Neural cell (in vitro differentiated cells): ENCODE results near the gene SIAE. TPM values are rescaled to one million over a fixed set of nuclear protein-coding genes. Genes with fewer than 3 reads are reported as not detected.

ENCODE experiments used
- H2AFZ ChIP-seq: fragments of 200-600, 300-800 bp; sonication (generic), shearing (Covaris generic); 2 replicates; pipeline ENCODE4 v1.6.0; 2014; ENCODE audit warnings: low read depth, mild to moderate bottlenecking, antibody characterized with exemption, low read length, moderate library complexity
- H3F3A ChIP-seq: fragments of 200-600 bp; shearing (Covaris generic); 2 replicates; pipeline ENCODE4 v1.6.1; 2016; ENCODE audit warnings: mild to moderate bottlenecking, moderate library complexity, mixed read lengths, antibody characterized with exemption, low read length; ENCODE audit not compliant: insufficient read depth, poor library complexity, severe bottlenecking
- H3K27ac ChIP-seq: fragments of 200-600, 300-800 bp; sonication (generic), shearing (Covaris generic); 2 replicates; pipeline ENCODE4 v1.5.1; 2014; ENCODE audit warnings: mild to moderate bottlenecking, low read length, moderate library complexity
- H3K27me3 ChIP-seq: fragments of 300-800, 200-600 bp; sonication (generic), shearing (Covaris generic); 2 replicates; pipeline ENCODE4 v1.6.0; 2014; ENCODE audit warnings: mild to moderate bottlenecking, low read depth, low read length, moderate library complexity; ENCODE audit not compliant: insufficient read depth
- H3K36me3 ChIP-seq: fragments of 300-800, 200-600 bp; sonication (generic), shearing (Covaris generic); 2 replicates; pipeline ENCODE4 v1.5.1; 2014; ENCODE audit warnings: mild to moderate bottlenecking, antibody characterized with exemption, low read length, moderate library complexity; ENCODE audit not compliant: insufficient read depth
- H3K4me2 ChIP-seq: fragments of 300-800, 200-600 bp; sonication (generic), shearing (Covaris generic); 2 replicates; pipeline ENCODE4 v1.6.0; 2014; ENCODE audit warnings: mild to moderate bottlenecking, low read length
- H3K4me3 ChIP-seq: fragments of 300-800, 200-600 bp; sonication (generic), shearing (Covaris generic); 2 replicates; pipeline ENCODE4 v1.5.1; 2014; ENCODE audit warnings: mild to moderate bottlenecking, low read length, moderate library complexity
- H3K79me2 ChIP-seq: fragments of 200-600 bp; shearing (Covaris generic); replicated peaks from 2 replicates; pipeline ENCODE4 v1.6.0; 2014; ENCODE audit warnings: mild to moderate bottlenecking, low read length, moderate library complexity; ENCODE audit not compliant: insufficient read depth
- H3K9ac ChIP-seq: fragments of 300-800, 200-600 bp; sonication (generic), shearing (Covaris generic); 2 replicates; pipeline ENCODE4 v1.6.1; 2016; ENCODE audit warnings: mild to moderate bottlenecking, low read length, mixed read lengths
- H3K9me2 ChIP-seq: fragments of 200-600 bp; shearing (Covaris generic); 2 replicates; pipeline ENCODE4 v1.6.1; 2016; ENCODE audit warnings: mild to moderate bottlenecking, low read length, mixed read lengths; ENCODE audit not compliant: insufficient read depth
- H3K9me3 ChIP-seq: fragments of 200-600, 300-800 bp; sonication (generic), shearing (Covaris generic); 2 replicates; pipeline ENCODE4 v1.6.1; 2016; ENCODE audit warnings: mild to moderate bottlenecking, mixed run types, low read length, moderate library complexity, mixed read lengths
- H4K20me1 ChIP-seq: fragments of 200-600 bp; shearing (Covaris generic); 2 replicates; pipeline ENCODE4 v1.6.1; 2016; ENCODE audit warnings: mild to moderate bottlenecking, mixed run types; ENCODE audit not compliant: insufficient read depth
- EP300 ChIP-seq: fragments of 450-650 bp; conservative IDR thresholded peaks from 2 replicates; pipeline ENCODE4 v1.6.1; 2014; ENCODE audit warnings: antibody characterized with exemption, mild to moderate bottlenecking, moderate library complexity; ENCODE audit not compliant: poor library complexity, severe bottlenecking
- EZH2 ChIP-seq: fragments of 200-600, 300-800 bp; shearing (Covaris generic), sonication (generic); IDR thresholded peaks from 2 replicates; pipeline ENCODE4 v1.6.1; 2014; ENCODE audit warnings: antibody characterized with exemption, low read length, borderline replicate concordance, mild to moderate bottlenecking; ENCODE audit not compliant: insufficient read depth, poor library complexity, severe bottlenecking
- MXI1 ChIP-seq: fragments of 450-650 bp; conservative IDR thresholded peaks from 2 replicates; pipeline ENCODE4 v1.6.1; 2014; ENCODE audit warnings: antibody characterized with exemption, mild to moderate bottlenecking; ENCODE audit not compliant: poor library complexity, severe bottlenecking
- POLR2AphosphoS5 ChIP-seq: IDR thresholded peaks from 2 replicates; pipeline ENCODE4 v1.6.1; 2012
- RAD21 ChIP-seq: fragments of 450-650 bp; conservative IDR thresholded peaks from 2 replicates; pipeline ENCODE4 v1.6.1; 2014; ENCODE audit warnings: antibody characterized with exemption, mild to moderate bottlenecking, moderate library complexity
- SMC3 ChIP-seq: fragments of 450-650 bp; conservative IDR thresholded peaks from 2 replicates; pipeline ENCODE4 v1.6.1; 2014; ENCODE audit warnings: antibody characterized with exemption, mild to moderate bottlenecking, moderate library complexity; ENCODE audit not compliant: poor library complexity
- TAF1 ChIP-seq: IDR thresholded peaks from 2 replicates; pipeline ENCODE4 v1.6.1; 2012; ENCODE audit warnings: low read depth
- polyA plus RNA-seq: library from polyadenylated mRNA; depleted of rRNA; stranded (reverse); fragments of >200 nt; gene quantifications from 2 replicates; pipeline ENCODE4 v1.2.3, GENCODE V29; 2014
- TF ChIP-seq, protein P1 (sequence below): fragments of 450-650 bp; IDR thresholded peaks from 2 replicates; pipeline ENCODE4 v1.5.1; 2014; ENCODE audit warnings: antibody characterized with exemption, mild to moderate bottlenecking, moderate library complexity; ENCODE audit not compliant: poor library complexity, severe bottlenecking
- TF ChIP-seq, protein P2 (sequence below): IDR thresholded peaks from 2 replicates; pipeline ENCODE4 v1.6.1; 2012; ENCODE audit warnings: borderline replicate concordance

SIAE gene
- polyA plus RNA-seq, 1 donor from 2014 or later: 4.0 TPM

DNA sequence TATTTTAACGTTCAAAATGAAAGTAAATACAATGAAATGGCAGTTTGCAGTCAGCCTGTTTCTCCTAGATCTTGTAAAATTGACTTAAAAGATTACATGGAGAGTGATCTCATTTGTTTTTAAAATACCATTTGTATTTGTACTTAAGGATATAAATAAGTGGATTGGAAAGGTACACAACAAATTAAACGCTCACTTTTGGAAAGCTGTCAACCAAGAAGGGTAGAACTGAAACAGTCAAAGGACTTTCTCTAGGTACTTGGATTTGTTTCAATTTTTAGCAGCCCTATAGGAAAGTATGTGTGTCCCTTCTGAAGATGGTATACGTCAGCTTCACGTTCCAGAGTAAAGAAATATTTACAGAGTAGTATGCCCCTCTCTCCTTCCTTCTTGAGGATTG lies 43.6 kb downstream of the SIAE start:
- Histone ChIP-seq H3K27ac (no peak overlapping the region), H3K36me3 (peaks cover 20% of the 10 kb centered on the region), H2AFZ (no peak overlapping the region), H3K4me3 (no peak overlapping the region), H3F3A (no peaks in the 10 kb centered on the region), H3K79me2 (peaks cover 6% of the 10 kb centered on the region), H4K20me1 (no peaks in the 10 kb centered on the region), H3K9me3 (no peaks in the 10 kb centered on the region), H3K27me3 (no peaks in the 10 kb centered on the region), H3K4me2 (no peak overlapping the region), H3K9ac (no peak overlapping the region), H3K9me2 (no peaks in the 10 kb centered on the region)
- no peak for TF ChIP-seq MXI1
- no peak for TF ChIP-seq RAD21
- TF ChIP-seq, protein P1, sequence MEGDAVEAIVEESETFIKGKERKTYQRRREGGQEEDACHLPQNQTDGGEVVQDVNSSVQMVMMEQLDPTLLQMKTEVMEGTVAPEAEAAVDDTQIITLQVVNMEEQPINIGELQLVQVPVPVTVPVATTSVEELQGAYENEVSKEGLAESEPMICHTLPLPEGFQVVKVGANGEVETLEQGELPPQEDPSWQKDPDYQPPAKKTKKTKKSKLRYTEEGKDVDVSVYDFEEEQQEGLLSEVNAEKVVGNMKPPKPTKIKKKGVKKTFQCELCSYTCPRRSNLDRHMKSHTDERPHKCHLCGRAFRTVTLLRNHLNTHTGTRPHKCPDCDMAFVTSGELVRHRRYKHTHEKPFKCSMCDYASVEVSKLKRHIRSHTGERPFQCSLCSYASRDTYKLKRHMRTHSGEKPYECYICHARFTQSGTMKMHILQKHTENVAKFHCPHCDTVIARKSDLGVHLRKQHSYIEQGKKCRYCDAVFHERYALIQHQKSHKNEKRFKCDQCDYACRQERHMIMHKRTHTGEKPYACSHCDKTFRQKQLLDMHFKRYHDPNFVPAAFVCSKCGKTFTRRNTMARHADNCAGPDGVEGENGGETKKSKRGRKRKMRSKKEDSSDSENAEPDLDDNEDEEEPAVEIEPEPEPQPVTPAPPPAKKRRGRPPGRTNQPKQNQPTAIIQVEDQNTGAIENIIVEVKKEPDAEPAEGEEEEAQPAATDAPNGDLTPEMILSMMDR: no peak
- TF ChIP-seq, protein P2, sequence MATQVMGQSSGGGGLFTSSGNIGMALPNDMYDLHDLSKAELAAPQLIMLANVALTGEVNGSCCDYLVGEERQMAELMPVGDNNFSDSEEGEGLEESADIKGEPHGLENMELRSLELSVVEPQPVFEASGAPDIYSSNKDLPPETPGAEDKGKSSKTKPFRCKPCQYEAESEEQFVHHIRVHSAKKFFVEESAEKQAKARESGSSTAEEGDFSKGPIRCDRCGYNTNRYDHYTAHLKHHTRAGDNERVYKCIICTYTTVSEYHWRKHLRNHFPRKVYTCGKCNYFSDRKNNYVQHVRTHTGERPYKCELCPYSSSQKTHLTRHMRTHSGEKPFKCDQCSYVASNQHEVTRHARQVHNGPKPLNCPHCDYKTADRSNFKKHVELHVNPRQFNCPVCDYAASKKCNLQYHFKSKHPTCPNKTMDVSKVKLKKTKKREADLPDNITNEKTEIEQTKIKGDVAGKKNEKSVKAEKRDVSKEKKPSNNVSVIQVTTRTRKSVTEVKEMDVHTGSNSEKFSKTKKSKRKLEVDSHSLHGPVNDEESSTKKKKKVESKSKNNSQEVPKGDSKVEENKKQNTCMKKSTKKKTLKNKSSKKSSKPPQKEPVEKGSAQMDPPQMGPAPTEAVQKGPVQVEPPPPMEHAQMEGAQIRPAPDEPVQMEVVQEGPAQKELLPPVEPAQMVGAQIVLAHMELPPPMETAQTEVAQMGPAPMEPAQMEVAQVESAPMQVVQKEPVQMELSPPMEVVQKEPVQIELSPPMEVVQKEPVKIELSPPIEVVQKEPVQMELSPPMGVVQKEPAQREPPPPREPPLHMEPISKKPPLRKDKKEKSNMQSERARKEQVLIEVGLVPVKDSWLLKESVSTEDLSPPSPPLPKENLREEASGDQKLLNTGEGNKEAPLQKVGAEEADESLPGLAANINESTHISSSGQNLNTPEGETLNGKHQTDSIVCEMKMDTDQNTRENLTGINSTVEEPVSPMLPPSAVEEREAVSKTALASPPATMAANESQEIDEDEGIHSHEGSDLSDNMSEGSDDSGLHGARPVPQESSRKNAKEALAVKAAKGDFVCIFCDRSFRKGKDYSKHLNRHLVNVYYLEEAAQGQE: no peak
- TF ChIP-seq EZH2: no peak
- no peak for TF ChIP-seq EP300
- TF ChIP-seq TAF1: no peak
- no peak for TF ChIP-seq SMC3
- TF ChIP-seq POLR2AphosphoS5: no peak

DNA sequence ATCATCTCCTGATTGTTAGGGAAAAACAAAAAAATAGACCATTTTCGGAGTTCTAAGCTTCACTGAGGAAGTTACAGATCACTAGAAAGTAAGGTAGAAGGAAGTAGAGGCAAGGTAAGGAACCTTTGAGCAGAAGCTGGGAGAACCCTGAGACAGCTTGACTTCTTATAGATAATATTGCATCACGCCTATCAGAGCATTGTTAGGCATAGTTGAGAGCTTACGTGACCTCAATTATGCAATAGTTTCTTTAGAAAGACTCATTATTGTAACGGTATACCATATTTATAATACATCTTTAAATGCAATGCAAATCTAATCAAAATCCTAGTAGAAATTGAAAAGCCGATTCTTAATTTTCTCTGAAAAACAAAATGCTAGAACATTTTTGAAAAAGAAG lies 46.0 kb downstream of the SIAE start:
- no peak for TF ChIP-seq RAD21
- TF ChIP-seq TAF1: no peak
- TF ChIP-seq, protein P2: no peak
- Histone ChIP-seq H3K36me3 (peaks cover 14% of the 10 kb centered on the region), H4K20me1 (no peaks in the 10 kb centered on the region)

More for the DNA sequence above, 46.0 kb downstream of the SIAE start:
- no peaks in the 10 kb centered on the region for H3K27me3 ChIP-seq
- no peaks in the 10 kb centered on the region for H3K9me3 ChIP-seq
- no peak overlapping the region for H3K4me2 ChIP-seq
- H3K4me3 ChIP-seq: no peak overlapping the region
- no peak overlapping the region for H3K27ac ChIP-seq
- no peak overlapping the region for H3K9ac ChIP-seq
- no peak overlapping the region for H2AFZ ChIP-seq
- H3K79me2 ChIP-seq: peaks cover 26% of the 10 kb centered on the region
- H3F3A ChIP-seq: no peaks in the 10 kb centered on the region
- no peaks in the 10 kb centered on the region for H3K9me2 ChIP-seq
